HEK293T (cell line): ENCODE data around the gene CPB2.

Source experiments
- ARNT ChIP-seq: fragments of 450-650 bp; IDR thresholded peaks from 2 replicates; pipeline ENCODE4 v1.6.1; 2017; ENCODE audit warnings: mild to moderate bottlenecking
- BHLHE40 ChIP-seq: fragments of 450-650 bp; IDR thresholded peaks from 2 replicates; pipeline ENCODE4 v1.6.1; 2016; ENCODE audit warnings: mild to moderate bottlenecking, moderate library complexity, borderline replicate concordance
- CTBP1 ChIP-seq: fragments of 450-650 bp; IDR thresholded peaks from 2 replicates; pipeline ENCODE4 v1.6.1; 2016; ENCODE audit warnings: borderline replicate concordance
- ELF4 ChIP-seq: fragments of 450-650 bp; IDR thresholded peaks from 2 replicates; pipeline ENCODE4 v1.6.1; 2017; ENCODE audit warnings: antibody characterized with exemption
- FOXA1 ChIP-seq: fragments of 450-650 bp; IDR thresholded peaks from 2 replicates; pipeline ENCODE4 v1.6.1; 2016; ENCODE audit warnings: mild to moderate bottlenecking
- FOXK2 ChIP-seq: fragments of 450-650 bp; IDR thresholded peaks from 2 replicates; pipeline ENCODE4 v1.6.1; 2016; ENCODE audit warnings: mild to moderate bottlenecking
- FOXM1 ChIP-seq: fragments of 450-650 bp; IDR thresholded peaks from 2 replicates; pipeline ENCODE4 v1.6.1; 2017; ENCODE audit warnings: mild to moderate bottlenecking, borderline replicate concordance
- LEF1 ChIP-seq: fragments of 450-650 bp; IDR thresholded peaks from 2 replicates; pipeline ENCODE4 v1.6.1; 2017; ENCODE audit warnings: mild to moderate bottlenecking, borderline replicate concordance
- NFRKB ChIP-seq: fragments of 450-650 bp; IDR thresholded peaks from 2 replicates; pipeline ENCODE4 v1.6.1; 2016; ENCODE audit warnings: mild to moderate bottlenecking, moderate library complexity
- PKNOX1 ChIP-seq: fragments of 450-650 bp; IDR thresholded peaks from 2 replicates; pipeline ENCODE4 v1.6.1; 2016
- SUZ12 ChIP-seq: fragments of 450-650 bp; IDR thresholded peaks from 2 replicates; pipeline ENCODE4 v1.6.1; 2016; ENCODE audit warnings: mild to moderate bottlenecking
- TARDBP ChIP-seq: fragments of 450-650 bp; IDR thresholded peaks from 2 replicates; pipeline ENCODE4 v1.6.1; 2016
- ZNF384 ChIP-seq: fragments of 450-650 bp; IDR thresholded peaks from 2 replicates; pipeline ENCODE4 v1.6.1; 2016

GRCh38 chr13:46071590-46072249 is 33.1 kb downstream of the CPB2 start:
- no peak for TF ChIP-seq TARDBP
- no peak for TF ChIP-seq CTBP1
- TF ChIP-seq FOXK2 = no peak
- no peak for TF ChIP-seq FOXA1
- no peak for TF ChIP-seq FOXM1
- TF ChIP-seq BHLHE40 = no peak
- no peak for TF ChIP-seq LEF1
- TF ChIP-seq ARNT = no peak
- TF ChIP-seq ELF4 = no peak
- TF ChIP-seq NFRKB = no peak
- no peak for TF ChIP-seq ZNF384
- no peak for TF ChIP-seq PKNOX1
- no peak for TF ChIP-seq SUZ12
